ENCODE data around the gene STXBP5.

DNA sequence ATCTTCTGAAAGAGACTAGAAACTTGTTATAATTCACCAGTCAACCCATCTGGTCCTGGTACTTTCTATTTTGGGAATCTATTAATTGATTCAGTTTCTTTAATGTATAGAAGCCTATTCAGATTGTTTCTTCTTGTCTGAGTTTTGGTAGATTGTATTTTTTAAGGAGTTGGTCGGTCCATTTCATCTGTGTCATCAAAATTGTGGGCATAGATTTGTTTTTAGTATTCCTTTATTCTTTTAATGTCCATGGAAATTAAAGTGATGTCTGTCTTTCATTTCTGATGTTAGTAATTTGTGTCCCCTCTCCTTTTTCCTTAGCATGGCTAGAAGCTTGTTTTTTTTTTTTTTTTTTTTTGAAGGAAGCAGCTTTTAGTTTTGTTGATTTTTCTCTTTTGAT, 15.2 kb downstream of the STXBP5 start:
- TF ChIP-seq, protein P1, sequence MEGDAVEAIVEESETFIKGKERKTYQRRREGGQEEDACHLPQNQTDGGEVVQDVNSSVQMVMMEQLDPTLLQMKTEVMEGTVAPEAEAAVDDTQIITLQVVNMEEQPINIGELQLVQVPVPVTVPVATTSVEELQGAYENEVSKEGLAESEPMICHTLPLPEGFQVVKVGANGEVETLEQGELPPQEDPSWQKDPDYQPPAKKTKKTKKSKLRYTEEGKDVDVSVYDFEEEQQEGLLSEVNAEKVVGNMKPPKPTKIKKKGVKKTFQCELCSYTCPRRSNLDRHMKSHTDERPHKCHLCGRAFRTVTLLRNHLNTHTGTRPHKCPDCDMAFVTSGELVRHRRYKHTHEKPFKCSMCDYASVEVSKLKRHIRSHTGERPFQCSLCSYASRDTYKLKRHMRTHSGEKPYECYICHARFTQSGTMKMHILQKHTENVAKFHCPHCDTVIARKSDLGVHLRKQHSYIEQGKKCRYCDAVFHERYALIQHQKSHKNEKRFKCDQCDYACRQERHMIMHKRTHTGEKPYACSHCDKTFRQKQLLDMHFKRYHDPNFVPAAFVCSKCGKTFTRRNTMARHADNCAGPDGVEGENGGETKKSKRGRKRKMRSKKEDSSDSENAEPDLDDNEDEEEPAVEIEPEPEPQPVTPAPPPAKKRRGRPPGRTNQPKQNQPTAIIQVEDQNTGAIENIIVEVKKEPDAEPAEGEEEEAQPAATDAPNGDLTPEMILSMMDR (IDR thresholded peaks at IDR 0.05), result no peak
- TF ChIP-seq POLR2A (IDR thresholded peaks at IDR 0.05; ENCODE audit: low read depth) (no peak), POLR2AphosphoS5 (IDR thresholded peaks at IDR 0.05) (no peak), EP300 (IDR thresholded peaks at IDR 0.05) (no peak)

Measured in esophagus muscularis mucosa (tissue), 4 donors.